ENCODE data around the gene TULP4.

DNA sequence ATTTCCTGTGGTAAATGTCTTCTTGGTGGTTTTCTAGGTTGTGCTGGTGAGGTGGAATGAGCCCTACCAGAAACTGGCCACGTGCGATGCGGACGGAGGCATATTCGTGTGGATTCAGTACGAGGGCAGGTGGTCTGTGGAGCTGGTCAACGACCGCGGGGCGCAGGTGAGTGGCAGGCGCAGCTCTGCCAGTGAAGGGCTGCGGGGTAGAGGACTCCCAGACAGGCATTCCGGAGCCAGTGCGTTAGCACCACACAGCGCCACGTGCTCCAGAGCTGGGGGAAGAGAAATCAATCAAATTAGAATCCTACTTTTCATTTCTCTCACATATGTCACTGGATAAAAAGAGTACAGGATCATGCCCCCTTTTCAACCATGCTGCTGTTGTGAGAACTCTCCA, 100.8 kb downstream of the TULP4 start:
- TF ChIP-seq, protein P1, sequence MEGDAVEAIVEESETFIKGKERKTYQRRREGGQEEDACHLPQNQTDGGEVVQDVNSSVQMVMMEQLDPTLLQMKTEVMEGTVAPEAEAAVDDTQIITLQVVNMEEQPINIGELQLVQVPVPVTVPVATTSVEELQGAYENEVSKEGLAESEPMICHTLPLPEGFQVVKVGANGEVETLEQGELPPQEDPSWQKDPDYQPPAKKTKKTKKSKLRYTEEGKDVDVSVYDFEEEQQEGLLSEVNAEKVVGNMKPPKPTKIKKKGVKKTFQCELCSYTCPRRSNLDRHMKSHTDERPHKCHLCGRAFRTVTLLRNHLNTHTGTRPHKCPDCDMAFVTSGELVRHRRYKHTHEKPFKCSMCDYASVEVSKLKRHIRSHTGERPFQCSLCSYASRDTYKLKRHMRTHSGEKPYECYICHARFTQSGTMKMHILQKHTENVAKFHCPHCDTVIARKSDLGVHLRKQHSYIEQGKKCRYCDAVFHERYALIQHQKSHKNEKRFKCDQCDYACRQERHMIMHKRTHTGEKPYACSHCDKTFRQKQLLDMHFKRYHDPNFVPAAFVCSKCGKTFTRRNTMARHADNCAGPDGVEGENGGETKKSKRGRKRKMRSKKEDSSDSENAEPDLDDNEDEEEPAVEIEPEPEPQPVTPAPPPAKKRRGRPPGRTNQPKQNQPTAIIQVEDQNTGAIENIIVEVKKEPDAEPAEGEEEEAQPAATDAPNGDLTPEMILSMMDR (conservative IDR thresholded peaks at IDR 0.05; ENCODE audit: low read depth, low read length), result no peak
- TF ChIP-seq EZH2 (IDR thresholded peaks at IDR 0.05; ENCODE audit: borderline replicate concordance, low read depth, low read length, poor library complexity, severe bottlenecking), result no peak

Data from A673 (cell line).